ENCODE results near the gene APH1A. TPM values are rescaled to one million over a fixed set of nuclear protein-coding genes. Genes with fewer than 3 reads are reported as not detected.
A peak's percentile ranks its signal among the peaks of the same experiment; 100 is the strongest.

Gene APH1A
- total and polyA plus RNA-seq, 9 of the 15 experiments (the other 6 are each of a cell fraction or from before 2014, with no cell fraction given) = 5.6 to 123 (median 77.0) TPM

- TF ChIP-seq RERE (CRISPR knock-in tag; IDR thresholded peaks at IDR 0.05; ENCODE audit: borderline replicate concordance) = no peak
- TF ChIP-seq RBM34 (IDR thresholded peaks at IDR 0.05; ENCODE audit: borderline replicate concordance, insufficient read depth, low read length) = no peak
- TF ChIP-seq NFE2L1 (tag; IDR thresholded peaks at IDR 0.05; ENCODE audit: borderline replicate concordance, low read depth) = no peak
- TF ChIP-seq HDAC8 (tag; IDR thresholded peaks at IDR 0.05) = no peak
- TF ChIP-seq GTF2E2 (tag; IDR thresholded peaks at IDR 0.05) = peak; percentile 9; the same call in 1 of the 2 replicates
- no peak for TF ChIP-seq CTCF (IDR thresholded peaks at IDR 0.05 in 2 of 3, conservative IDR thresholded peaks at IDR 0.05 in 1 of 3; ENCODE audit: insufficient read depth in 2 of 3, low read depth in 1 of 3, low read length in 3 of 3)
- no peak for TF ChIP-seq SNRNP70 (optimal IDR thresholded peaks at IDR 0.05; ENCODE audit: low read depth, low read length)
- TF ChIP-seq NR2C2 (CRISPR knock-in tag; IDR thresholded peaks at IDR 0.05) = peak; percentile 66; the same call in 1 of the 2 replicates
- TF ChIP-seq NR2C2 (tag; IDR thresholded peaks at IDR 0.05) = peak; percentile 88
- TF ChIP-seq ELK1 (CRISPR knock-in tag; IDR thresholded peaks at IDR 0.05) = no peak
- TF ChIP-seq ZBTB34 (CRISPR knock-in tag; IDR thresholded peaks at IDR 0.05) = no peak
- peak in 1 of 2 experiments; percentile 82; a peak in 1 of 4 replicates for TF ChIP-seq ARNT (IDR thresholded peaks at IDR 0.05)
- TF ChIP-seq L3MBTL2 (IDR thresholded peaks at IDR 0.05) = peak; percentile 89
- TF ChIP-seq HSF4 (CRISPR knock-in tag; IDR thresholded peaks at IDR 0.05; ENCODE audit: borderline replicate concordance) = no peak
- no peak for TF ChIP-seq E2F4 (CRISPR knock-in tag; IDR thresholded peaks at IDR 0.05; ENCODE audit: low read depth)
Measured at GRCh38 chr1:150293433-150294253, 24.8 kb upstream of the APH1A start, which contains the start of gene MRPS21 (continued).

All from K562 (cell line).